IPS DF 19.7 (cell line): ENCODE data around the gene RTN4R.
"Not testable (repeated sequence)": the region's sequence is repeated elsewhere in the genome, so short reads cannot be mapped to it uniquely, and the experiment has no call there.

Experiments
- DNase-seq: peaks from one replicate; pipeline ENCODE4 v3.0.0-alpha.2; 2013; ENCODE audit warnings: low read depth, low spot score

RTN4R gene

GRCh38 chr22:20271114-20271994 is 3.2 kb upstream of the RTN4R start:
- DNase-seq: no peak

GRCh38 chr22:20270190-20271113 is 2.3 kb upstream of the RTN4R start:
- DNase-seq: not testable (repeated sequence)

GRCh38 chr22:20269673-20270072 is 1.6 kb upstream of the RTN4R start:
- not testable (repeated sequence) for DNase-seq

- not testable (repeated sequence) for DNase-seq
These were observed 1.1 kb upstream of the RTN4R start for GRCh38 chr22:20269201-20269600.

GRCh38 chr22:20267441-20268278 is 458 bp downstream of the RTN4R start:
- no peak for DNase-seq

GRCh38 chr22:20266667-20267440 is 1.3 kb downstream of the RTN4R start:
- DNase-seq: not testable (repeated sequence)

GRCh38 chr22:20265772-20266666 is 2.1 kb downstream of the RTN4R start:
- DNase-seq: not testable (repeated sequence)

GRCh38 chr22:20264614-20265452 is 3.3 kb downstream of the RTN4R start:
- no peak for DNase-seq

GRCh38 chr22:20263404-20264281 is 4.5 kb downstream of the RTN4R start:
- DNase-seq: not testable (repeated sequence)

- DNase-seq: no peak
These were observed 5.5 kb downstream of the RTN4R start for GRCh38 chr22:20262582-20263147.

GRCh38 chr22:20261848-20262581 is 6.1 kb downstream of the RTN4R start:
- DNase-seq: no peak

GRCh38 chr22:20260071-20260765 is 7.9 kb downstream of the RTN4R start:
- DNase-seq: no peak

GRCh38 chr22:20259327-20259688 is 8.8 kb downstream of the RTN4R start:
- no peak for DNase-seq

- DNase-seq: no peak
These were observed 9.4 kb downstream of the RTN4R start for GRCh38 chr22:20258584-20259326.

- DNase-seq: no peak
These were observed 10.2 kb downstream of the RTN4R start for GRCh38 chr22:20258021-20258299.
